ENCODE results near the gene EIF4H.

DNA sequence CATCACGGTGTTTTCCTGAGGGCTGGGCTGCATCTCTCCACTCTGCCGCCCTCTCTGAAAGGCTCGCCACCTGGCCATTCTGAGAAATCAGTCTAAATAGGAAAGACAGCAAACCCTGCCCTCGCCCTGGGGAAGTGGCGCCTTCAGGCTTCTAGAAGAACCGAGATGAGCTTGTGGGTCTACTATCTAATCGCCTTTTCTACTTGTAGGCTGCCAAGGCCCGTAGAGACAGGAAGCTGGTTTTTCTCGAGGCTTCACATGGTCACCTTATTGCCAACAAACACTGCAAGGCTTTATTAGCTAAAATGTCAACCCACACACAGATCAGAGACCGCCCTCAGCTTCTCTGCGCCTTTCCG, 57.1 kb downstream of the EIF4H start:
- no peak for TF ChIP-seq EZH2 (IDR thresholded peaks at IDR 0.05; ENCODE audit: insufficient read depth, poor library complexity, severe bottlenecking)
- no peak for TF ChIP-seq EZH2phosphoT487 (IDR thresholded peaks at IDR 0.05; ENCODE audit: insufficient read depth, low read depth)
